ENCODE measurements around the gene H3-3A.

- no peak for TF ChIP-seq POLR2A (IDR thresholded peaks at IDR 0.05; ENCODE audit: low read depth)
- TF ChIP-seq POLR2AphosphoS5 (IDR thresholded peaks at IDR 0.05), result no peak
- TF ChIP-seq EP300 (IDR thresholded peaks at IDR 0.05), result no peak
- TF ChIP-seq CTCF (IDR thresholded peaks at IDR 0.05), result no peak
Observed at GRCh38 chr1:226095286-226095685, 32.8 kb downstream of the H3-3A start.

Data from esophagus muscularis mucosa (tissue), 4 donors.